ENCODE measurements around the gene ODC1.
"Not testable (repeated sequence)": the region's sequence is repeated elsewhere in the genome, so short reads cannot be mapped to it uniquely, and the experiment has no call there.

The ODC1 gene

DNA sequence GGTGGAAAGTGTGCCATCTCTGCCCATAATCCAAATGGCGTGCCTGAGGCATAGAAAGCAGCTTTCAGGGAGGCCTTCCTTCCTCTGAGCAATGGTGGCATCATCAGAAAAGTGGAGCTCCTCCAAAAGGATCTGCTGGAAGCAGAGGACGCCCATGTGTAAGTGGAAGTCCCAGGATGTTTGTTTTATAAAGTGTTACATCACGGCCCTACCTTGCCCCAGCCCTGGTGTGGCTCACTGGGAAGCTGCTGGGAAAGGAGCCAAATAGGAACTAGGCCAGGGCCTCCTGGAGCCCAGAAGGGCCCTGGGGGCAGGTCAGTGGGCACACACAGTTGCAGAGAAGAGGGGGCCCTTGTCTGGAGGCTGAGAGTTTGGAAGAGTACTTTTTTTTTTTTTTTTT lies 4.2 kb upstream of the ODC1 start:
- no peak for DNase-seq

DNA sequence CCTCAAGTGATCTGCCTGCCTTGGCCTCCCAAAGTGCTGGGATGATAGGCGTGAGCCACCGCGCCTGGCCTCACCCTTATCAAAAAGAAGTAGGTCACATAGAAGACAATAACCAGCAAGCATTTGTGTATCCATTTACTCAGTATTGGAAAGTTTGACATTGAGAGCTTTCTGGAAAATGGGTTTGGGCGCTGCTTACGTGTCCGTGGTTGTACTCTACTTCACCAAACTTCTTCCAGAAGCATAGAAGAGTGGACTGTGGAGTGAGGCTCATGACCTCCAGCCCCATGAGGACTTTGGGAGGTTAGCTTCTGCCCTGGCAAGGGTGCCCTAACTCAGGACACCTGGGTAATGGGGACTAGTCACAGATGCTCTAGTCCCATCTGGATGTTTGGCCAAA lies 3.7 kb upstream of the ODC1 start:
- no peak for DNase-seq

DNA sequence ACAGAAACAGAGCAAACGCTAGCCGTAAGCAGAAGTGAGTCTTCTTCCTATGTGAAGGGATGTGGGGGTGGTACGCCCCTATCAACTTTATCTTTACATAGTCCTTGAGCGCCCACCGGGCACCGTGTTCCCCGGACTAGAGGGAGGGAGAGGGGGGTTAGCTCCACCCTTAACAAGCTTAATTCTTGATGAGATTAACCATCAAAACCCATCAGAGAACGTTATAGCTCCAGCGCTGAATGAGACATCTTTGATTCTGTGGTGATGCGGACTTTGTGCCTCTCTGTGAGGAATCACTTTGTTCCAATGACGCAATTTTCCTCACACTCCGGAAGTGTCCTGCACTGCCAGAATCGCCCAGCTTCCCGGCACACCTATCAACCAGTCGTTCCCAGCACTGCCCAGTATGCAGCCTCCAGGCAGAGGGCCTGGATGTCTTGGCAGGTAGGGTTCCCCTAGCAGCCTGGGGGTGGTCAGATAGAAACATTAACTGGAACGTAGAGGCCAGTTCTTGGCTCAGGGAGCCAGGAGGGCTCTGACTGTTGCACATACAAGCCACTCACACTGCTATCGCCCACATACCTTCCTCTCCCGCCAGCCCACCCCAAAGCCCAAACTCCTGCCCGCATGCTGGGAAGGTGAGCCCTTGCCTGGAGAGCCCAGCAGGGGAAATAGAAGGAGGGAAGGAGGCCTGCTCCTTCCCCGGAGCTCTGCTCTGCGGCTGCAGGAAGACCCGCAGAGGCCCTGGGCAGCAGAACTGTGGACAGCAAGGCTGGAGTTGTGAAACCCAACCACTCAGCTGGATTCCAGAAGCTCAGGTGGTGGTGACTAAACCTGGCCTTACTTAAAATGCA lies 1.9 kb upstream of the ODC1 start:
- no peak for DNase-seq

DNA sequence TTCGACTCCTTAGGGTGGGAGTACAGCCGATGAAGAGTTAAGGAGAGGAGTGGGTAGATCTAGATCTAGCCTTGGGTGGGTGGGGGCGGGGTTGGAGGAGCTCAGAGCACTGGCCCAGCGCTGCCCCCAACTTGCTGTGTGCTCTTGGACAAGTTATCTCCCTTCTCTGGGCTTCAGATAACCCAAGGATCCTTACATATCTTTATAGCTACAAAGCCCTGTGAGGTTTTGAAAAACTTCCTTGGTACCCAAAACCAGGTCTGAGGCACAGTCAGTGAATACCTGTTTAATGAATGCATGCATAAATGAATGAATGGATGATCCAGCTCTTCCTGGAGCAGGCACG lies 1.3 kb upstream of the ODC1 start:
- no peak for DNase-seq

DNA sequence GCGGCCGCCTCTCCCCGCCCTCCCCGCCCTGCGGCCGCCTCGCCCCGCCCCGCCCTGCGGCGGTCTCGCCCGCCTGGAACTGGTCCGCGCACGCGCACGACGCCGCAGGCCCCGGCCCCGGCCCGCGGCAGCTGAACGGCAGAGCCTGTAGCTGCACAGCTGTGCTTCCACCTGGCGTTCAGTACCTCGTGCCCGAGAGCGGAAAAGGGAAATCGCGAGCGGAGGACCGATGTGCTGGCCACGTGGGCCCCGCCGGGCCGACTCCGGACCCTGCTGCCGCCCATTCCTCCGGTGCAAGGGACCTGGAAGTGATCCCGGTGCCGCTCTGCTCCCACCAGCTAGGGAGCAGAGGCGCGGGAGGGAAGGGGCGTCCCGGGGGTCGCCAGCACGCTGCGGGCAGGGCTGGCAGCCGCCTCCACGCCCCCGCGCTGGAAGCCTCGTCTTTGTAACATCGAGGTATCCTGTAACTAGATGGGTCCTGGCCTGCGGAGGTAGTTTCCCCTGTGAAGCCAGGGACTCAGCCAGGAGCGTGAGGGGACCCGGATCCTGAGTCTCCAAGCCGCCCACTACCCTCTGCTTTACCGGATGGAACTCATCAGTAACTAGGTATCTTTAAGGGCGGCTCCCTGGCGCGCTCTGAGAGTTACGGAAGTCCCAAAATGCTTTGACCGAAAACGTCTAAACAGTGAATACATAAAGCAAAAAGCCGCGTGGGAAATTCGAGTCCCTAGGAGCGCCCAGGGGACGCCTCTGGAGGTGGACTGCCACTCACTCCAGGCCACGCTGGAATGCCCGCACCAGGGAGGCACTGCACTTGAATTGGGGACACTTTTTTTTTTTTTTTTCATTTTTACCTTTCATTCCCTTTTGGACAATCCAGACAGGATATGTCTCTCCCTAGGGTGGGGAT lies 704 bp upstream of the ODC1 start:
- peak; percentile 87 for DNase-seq

DNA sequence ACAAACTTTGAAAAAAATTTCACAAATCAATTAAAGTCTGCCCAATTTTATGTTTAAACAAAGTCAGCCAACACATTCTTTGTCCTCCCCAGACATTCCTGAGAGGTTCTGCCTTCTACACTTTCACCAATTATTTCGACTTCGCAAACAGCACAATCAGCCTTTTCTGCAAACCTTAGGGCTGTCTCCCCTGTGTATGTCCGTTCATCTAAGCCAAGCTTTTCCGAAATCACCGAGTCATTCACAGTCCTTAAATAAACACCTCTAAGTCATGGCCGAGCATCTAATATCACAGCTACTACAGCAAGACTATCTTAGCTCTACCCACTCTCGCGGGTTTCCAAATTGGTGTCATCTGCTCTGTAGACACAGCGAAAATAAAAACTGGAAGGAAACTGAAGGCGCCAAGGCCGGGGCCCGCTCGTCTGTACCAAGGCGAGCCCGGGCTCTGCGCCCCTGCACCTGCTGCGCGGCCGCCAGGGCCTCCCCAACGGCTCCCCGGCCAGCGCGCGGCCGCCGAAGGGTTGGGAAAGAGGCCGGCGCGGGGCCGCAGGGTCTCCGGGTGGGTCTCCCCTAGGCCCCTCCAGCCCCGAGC lies 730 bp downstream of the ODC1 start:
- peak; percentile 28 for DNase-seq

DNA sequence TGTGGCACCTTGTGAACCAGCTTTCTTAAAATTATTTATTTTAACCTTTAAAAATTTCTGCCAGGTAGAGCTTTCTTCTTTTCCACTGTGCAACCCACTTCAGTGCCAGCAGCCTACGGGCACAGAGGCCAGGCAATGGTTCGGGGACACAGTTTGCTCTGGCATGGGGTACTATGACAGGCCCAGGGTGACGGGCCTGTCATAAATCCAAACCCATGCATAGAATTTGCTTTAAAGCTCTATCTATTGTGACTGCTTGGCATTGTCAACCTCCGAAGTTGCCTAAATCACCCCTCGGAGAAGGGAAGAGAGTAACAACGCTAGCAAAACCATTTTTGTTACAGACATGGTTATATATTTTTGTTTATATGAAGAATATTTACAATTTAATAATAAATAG lies 1.5 kb downstream of the ODC1 start:
- DNase-seq: no peak

- no peak for DNase-seq
Observed at GRCh38 chr2:10444463-10444862, 3.7 kb downstream of the ODC1 start.

- not testable (repeated sequence) for DNase-seq
Observed at GRCh38 chr2:10442469-10443126, 5.5 kb downstream of the ODC1 start.

DNA sequence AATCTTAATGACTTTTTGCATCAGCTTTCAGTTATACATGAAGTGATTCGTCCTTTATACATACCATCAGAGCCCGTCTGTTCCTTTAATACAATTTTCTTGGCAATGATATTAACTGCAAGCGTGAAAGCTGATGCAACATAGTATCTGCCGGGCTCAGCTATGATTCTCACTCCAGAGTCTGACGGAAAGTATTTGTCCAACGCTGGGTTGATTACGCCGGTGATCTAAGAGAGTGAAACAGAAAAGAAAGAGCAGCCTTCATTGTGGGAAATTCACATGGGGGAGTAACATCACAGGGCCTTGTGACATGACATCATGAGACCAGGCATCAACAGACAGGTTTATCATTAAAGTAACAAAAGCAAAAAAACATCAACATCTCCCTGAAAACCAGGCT lies 6.2 kb downstream of the ODC1 start:
- no peak for DNase-seq

- DNase-seq: no peak
Observed at GRCh38 chr2:10440736-10441135, 7.4 kb downstream of the ODC1 start.

DNA sequence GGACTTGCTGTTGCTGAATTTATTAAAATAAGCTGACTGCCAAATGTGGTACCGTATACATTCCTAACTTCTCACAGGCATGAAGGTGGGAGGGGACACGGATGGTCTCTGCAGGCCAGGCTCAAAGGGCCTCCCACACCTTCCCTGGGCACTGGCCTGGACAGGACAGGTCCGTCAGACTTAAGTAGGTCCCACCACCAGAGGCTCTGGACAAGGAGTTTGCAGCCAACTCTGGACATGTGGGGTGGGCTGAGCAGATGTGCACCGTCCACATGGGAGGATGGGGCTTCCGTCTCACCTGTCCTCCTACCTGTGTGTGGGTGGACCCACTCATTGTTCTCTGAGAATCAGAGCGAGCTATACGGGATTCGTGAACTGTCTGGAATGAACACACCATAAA lies 8.2 kb downstream of the ODC1 start:
- no peak for DNase-seq

DNA sequence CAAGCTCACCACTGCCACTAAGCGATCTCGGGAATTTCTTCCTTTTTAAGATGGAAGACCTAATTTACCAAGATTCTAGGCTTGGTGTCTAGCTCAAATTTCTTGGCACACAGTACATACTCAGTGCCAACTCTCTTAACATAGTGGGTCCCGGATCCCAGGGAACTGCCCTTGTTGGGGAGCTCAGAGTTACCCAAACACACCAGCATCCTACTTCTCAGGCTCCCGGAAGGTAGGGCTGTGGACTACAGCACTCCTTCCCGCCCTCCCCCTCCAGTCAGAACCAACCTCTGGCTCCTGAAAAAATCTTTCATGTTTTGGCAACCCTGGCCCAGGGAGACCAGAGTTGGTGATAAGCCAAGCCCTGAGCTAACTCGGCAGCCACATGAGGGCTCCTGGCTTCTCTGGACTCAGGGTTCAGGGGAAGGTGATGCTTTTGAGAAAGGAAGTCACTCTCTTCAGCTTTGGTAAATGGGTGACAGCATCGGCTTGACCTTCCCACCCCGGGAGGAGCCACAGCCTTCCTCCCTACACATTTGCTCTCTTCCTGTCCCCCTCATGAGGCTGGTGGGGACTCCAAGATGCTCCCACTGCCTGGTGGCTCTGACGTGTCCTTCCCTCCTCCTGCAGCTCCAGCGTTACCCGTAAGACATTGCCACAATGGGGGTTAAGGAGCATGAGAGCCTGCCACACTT lies 8.8 kb downstream of the ODC1 start:
- DNase-seq: no peak

GRCh38 chr2:10438688-10439087 lies 9.4 kb downstream of the ODC1 start:
- DNase-seq: no peak

GRCh38 chr2:10437806-10438205 lies 10.3 kb downstream of the ODC1 start:
- no peak for DNase-seq

- DNase-seq: no peak
Observed at GRCh38 chr2:10436583-10437110, 11.5 kb downstream of the ODC1 start.

DNA sequence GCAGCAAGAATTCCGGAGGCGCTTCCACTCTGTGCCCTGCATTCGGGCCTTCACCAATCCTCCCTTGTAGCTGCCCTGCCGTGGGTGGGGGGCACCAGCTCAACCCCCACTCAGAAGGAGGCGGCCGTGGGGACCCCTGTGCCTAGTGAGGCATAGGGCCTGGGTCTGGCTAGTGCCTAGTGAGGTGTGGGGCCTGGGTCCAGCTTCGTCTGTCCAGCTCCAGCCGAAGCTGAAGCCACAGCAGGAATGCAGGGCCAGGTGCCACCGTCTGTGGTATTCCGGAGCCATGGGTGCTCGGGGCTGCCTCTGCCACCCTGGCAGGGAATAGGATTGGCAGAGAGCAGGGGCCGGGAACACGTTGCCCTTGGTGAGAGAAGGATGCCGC lies 12.3 kb downstream of the ODC1 start:
- no peak for DNase-seq

- peak; percentile 73 for DNase-seq
Observed at GRCh38 chr2:10434886-10435819, 13.0 kb downstream of the ODC1 start.

DNA sequence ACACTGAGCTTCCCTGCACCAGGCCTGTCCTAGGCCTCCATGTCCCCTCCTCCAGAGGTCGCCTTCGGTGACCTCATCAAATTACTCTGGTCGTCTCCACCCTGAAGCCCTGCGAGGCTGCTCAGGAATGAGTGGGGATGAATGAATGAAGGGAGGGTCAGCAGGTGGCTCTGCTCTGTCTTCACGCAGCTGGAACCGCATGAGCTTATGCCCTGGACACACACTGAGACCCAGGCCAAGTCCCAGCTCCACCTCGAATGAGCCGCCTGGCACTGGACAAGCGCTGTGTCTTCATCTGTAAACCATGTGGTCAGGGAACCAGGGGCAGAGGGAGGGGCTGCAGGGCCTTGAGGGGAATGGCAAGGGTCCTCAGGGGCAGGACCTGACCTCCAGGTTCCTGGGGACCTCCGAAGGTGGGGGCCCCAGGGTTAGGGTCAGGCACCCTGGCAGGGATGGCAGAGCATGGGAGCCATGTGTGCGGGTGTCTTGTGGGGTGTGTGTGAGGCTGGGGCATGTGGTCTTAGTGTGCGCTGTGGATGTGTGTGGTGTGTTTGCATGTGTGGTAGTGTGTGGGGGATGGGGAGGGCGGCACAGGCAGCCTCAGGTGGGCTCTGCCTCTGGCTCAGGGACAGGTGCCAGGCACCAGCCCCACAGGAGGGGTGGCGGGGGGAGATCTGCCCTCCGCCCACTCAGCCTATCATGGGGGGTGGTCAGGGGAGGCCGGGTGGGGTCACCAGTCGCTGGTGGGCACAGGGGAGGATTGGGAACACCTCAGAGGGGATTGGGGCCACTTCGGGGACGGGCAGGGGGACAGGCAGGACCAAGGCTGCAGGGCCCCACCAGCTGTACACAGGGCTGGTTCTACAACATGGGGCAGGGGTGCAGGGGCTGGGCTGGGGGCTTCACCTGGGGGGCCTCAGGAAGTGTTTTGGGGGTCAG lies 13.9 kb downstream of the ODC1 start:
- DNase-seq: no peak
